Transverse colon (tissue), 4 donors: Measurements from ENCODE around the gene HPCAL1.

ENCODE experiments used
- EP300 ChIP-seq: sonication (generic); formaldehyde crosslinking; IDR thresholded peaks from one replicate; pipeline ENCODE4 v1.6.1; 2017; ENCODE audit warnings: antibody characterized with exemption, low read depth
- POLR2A ChIP-seq: fragments of 450-650 bp; IDR thresholded peaks from one replicate; pipeline ENCODE4 v1.6.1; 2016; ENCODE audit warnings: antibody characterized with exemption, mild to moderate bottlenecking, moderate library complexity
- POLR2AphosphoS5 ChIP-seq, 3 donors: sonication (generic); formaldehyde crosslinking; IDR thresholded peaks; one replicate each; pipeline ENCODE4 v1.6.1; 2016; ENCODE audit warnings: antibody characterized with exemption in 3 of 3
- TF ChIP-seq, protein P1 (sequence below), 5 experiments: fragments of 200-600 bp in 3 of 5; fragments of 450-650 bp in 2 of 5; sonication (generic) in 3 of 5; IDR thresholded peaks; 1 replicate in 2 of 5; 2 replicates in 3 of 5; pipeline ENCODE4 v1.5.1; 2016 to 2017; ENCODE audit warnings: antibody characterized with exemption in 5 of 5, inconsistent platforms in 3 of 5, mild to moderate bottlenecking in 2 of 5, moderate library complexity in 1 of 5

DNA sequence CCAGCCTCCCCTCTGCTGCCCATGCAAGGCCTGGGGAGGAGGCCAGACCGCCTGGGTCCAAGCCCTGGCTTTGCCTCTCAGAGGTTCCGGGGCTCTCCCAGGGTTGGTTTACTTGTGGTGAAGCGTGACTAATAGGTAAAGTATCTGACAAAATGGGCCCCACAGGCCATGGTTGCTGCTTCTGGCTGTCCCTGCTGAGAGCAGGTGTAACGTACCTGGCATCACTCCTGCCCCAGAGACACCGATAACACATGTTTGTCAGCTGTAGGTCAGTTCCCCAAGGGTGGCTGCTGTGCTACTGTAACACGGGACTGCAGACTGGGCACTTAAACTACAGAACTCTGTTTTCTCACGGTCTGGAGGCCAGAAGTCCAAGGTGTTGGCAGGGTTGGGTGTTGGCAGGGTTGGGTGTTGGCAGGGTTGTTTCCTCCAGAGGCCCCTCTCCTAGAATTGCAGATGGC lies 111.3 kb downstream of the HPCAL1 start:
- TF ChIP-seq, protein P1, sequence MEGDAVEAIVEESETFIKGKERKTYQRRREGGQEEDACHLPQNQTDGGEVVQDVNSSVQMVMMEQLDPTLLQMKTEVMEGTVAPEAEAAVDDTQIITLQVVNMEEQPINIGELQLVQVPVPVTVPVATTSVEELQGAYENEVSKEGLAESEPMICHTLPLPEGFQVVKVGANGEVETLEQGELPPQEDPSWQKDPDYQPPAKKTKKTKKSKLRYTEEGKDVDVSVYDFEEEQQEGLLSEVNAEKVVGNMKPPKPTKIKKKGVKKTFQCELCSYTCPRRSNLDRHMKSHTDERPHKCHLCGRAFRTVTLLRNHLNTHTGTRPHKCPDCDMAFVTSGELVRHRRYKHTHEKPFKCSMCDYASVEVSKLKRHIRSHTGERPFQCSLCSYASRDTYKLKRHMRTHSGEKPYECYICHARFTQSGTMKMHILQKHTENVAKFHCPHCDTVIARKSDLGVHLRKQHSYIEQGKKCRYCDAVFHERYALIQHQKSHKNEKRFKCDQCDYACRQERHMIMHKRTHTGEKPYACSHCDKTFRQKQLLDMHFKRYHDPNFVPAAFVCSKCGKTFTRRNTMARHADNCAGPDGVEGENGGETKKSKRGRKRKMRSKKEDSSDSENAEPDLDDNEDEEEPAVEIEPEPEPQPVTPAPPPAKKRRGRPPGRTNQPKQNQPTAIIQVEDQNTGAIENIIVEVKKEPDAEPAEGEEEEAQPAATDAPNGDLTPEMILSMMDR (IDR thresholded peaks at IDR 0.05): no peak
- TF ChIP-seq POLR2A (peak; percentile 42), POLR2AphosphoS5 (IDR thresholded peaks at IDR 0.05) (peak in 2 of 3 donors; percentile 53 to 54), EP300 (no peak)
